ENCODE measurements around the gene ME2.
"Not testable (repeated sequence)": the region's sequence is repeated elsewhere in the genome, so short reads cannot be mapped to it uniquely, and the experiment has no call there.

ME2 gene

GRCh38 chr18:50878345-50879301 lies at the start of gene ME2:
Gene ME2, plus strand, starts transcription at chr18:50879118. Its CDS starts 16,703 bp downstream, at chr18:50895821.
- Histone ChIP-seq H3K36me3 (ENCODE audit: control insufficient read depth, insufficient read depth, low read length) (no peaks in the 10 kb centered on the region), H3K4me1 (ENCODE audit: control insufficient read depth, insufficient read depth, low read length) (peaks cover 13% of the 10 kb centered on the region), H3K27ac (ENCODE audit: low read depth, low read length) (no peak within 1 kb of the TSS), H3K9me3 (ENCODE audit: control insufficient read depth, insufficient read depth, low read depth, low read length) (no peaks in the 10 kb centered on the region), H3K27me3 (ENCODE audit: control insufficient read depth, insufficient read depth, low read length) (no peaks in the 10 kb centered on the region), H3K9ac (ENCODE audit: low read length) (peak within 1 kb of the TSS; percentile 74), H3K4me3 (ENCODE audit: low read depth, low read length) (peak within 1 kb of the TSS; percentile 91)

- H3K36me3 ChIP-seq (ENCODE audit: control insufficient read depth, insufficient read depth, low read length), result no peaks in the 10 kb centered on the region
- no peak overlapping the region for H3K27ac ChIP-seq (ENCODE audit: low read depth, low read length)
- no peaks in the 10 kb centered on the region for H3K9me3 ChIP-seq (ENCODE audit: control insufficient read depth, insufficient read depth, low read depth, low read length)
- H3K27me3 ChIP-seq (ENCODE audit: control insufficient read depth, insufficient read depth, low read length), result no peaks in the 10 kb centered on the region
- H3K9ac ChIP-seq (ENCODE audit: low read length), result no peak overlapping the region
- no peaks in the 10 kb centered on the region for H3K4me1 ChIP-seq (ENCODE audit: control insufficient read depth, insufficient read depth, low read length)
- H3K4me3 ChIP-seq (ENCODE audit: low read depth, low read length), result no peak overlapping the region
Observed at GRCh38 chr18:50829644-50830043, 49.3 kb upstream of the ME2 start.

- no peak overlapping the region for H3K9ac ChIP-seq (ENCODE audit: low read length)
Observed at GRCh38 chr18:50830544-50830943, 48.4 kb upstream of the ME2 start.

GRCh38 chr18:50832754-50833153 lies 46.2 kb upstream of the ME2 start:
- H3K9me3 ChIP-seq (ENCODE audit: control insufficient read depth, insufficient read depth, low read depth, low read length), result no peaks in the 10 kb centered on the region
- H3K27me3 ChIP-seq (ENCODE audit: control insufficient read depth, insufficient read depth, low read length), result no peaks in the 10 kb centered on the region
- H3K4me3 ChIP-seq (ENCODE audit: low read depth, low read length), result no peak overlapping the region
- no peak overlapping the region for H3K27ac ChIP-seq (ENCODE audit: low read depth, low read length)
- no peaks in the 10 kb centered on the region for H3K4me1 ChIP-seq (ENCODE audit: control insufficient read depth, insufficient read depth, low read length)
- H3K9ac ChIP-seq (ENCODE audit: low read length), result no peak overlapping the region
- no peaks in the 10 kb centered on the region for H3K36me3 ChIP-seq (ENCODE audit: control insufficient read depth, insufficient read depth, low read length)

More at GRCh38 chr18:50830544-50830943, 48.4 kb upstream of the ME2 start:
- H3K36me3 ChIP-seq (ENCODE audit: control insufficient read depth, insufficient read depth, low read length), result no peaks in the 10 kb centered on the region
- no peak overlapping the region for H3K4me3 ChIP-seq (ENCODE audit: low read depth, low read length)
- H3K27ac ChIP-seq (ENCODE audit: low read depth, low read length), result no peak overlapping the region
- H3K4me1 ChIP-seq (ENCODE audit: control insufficient read depth, insufficient read depth, low read length), result no peaks in the 10 kb centered on the region
- no peaks in the 10 kb centered on the region for H3K27me3 ChIP-seq (ENCODE audit: control insufficient read depth, insufficient read depth, low read length)
- H3K9me3 ChIP-seq (ENCODE audit: control insufficient read depth, insufficient read depth, low read depth, low read length), result no peaks in the 10 kb centered on the region

- not testable (repeated sequence) for H3K9ac ChIP-seq (ENCODE audit: low read length); H3K36me3 ChIP-seq (ENCODE audit: control insufficient read depth, insufficient read depth, low read length); H3K27ac ChIP-seq (ENCODE audit: low read depth, low read length); H3K9me3 ChIP-seq (ENCODE audit: control insufficient read depth, insufficient read depth, low read depth, low read length); H3K4me3 ChIP-seq (ENCODE audit: low read depth, low read length); H3K27me3 ChIP-seq (ENCODE audit: control insufficient read depth, insufficient read depth, low read length); H3K4me1 ChIP-seq (ENCODE audit: control insufficient read depth, insufficient read depth, low read length)
Observed at GRCh38 chr18:50833496-50833895, 45.4 kb upstream of the ME2 start.

GRCh38 chr18:50836521-50836957 lies 42.4 kb upstream of the ME2 start:
- H3K9ac ChIP-seq (ENCODE audit: low read length), result no peak overlapping the region

GRCh38 chr18:50839341-50839740 lies 39.6 kb upstream of the ME2 start:
- Histone ChIP-seq H3K4me3 (ENCODE audit: low read depth, low read length) (no peak overlapping the region), H3K9ac (ENCODE audit: low read length) (no peak overlapping the region), H3K27me3 (ENCODE audit: control insufficient read depth, insufficient read depth, low read length) (no peaks in the 10 kb centered on the region), H3K27ac (ENCODE audit: low read depth, low read length) (no peak overlapping the region), H3K4me1 (ENCODE audit: control insufficient read depth, insufficient read depth, low read length) (no peaks in the 10 kb centered on the region), H3K9me3 (ENCODE audit: control insufficient read depth, insufficient read depth, low read depth, low read length) (no peaks in the 10 kb centered on the region), H3K36me3 (ENCODE audit: control insufficient read depth, insufficient read depth, low read length) (no peaks in the 10 kb centered on the region)

More at GRCh38 chr18:50836521-50836957, 42.4 kb upstream of the ME2 start:
- Histone ChIP-seq H3K27me3 (ENCODE audit: control insufficient read depth, insufficient read depth, low read length) (no peaks in the 10 kb centered on the region), H3K4me3 (ENCODE audit: low read depth, low read length) (no peak overlapping the region), H3K9me3 (ENCODE audit: control insufficient read depth, insufficient read depth, low read depth, low read length) (no peaks in the 10 kb centered on the region), H3K36me3 (ENCODE audit: control insufficient read depth, insufficient read depth, low read length) (no peaks in the 10 kb centered on the region), H3K27ac (ENCODE audit: low read depth, low read length) (no peak overlapping the region), H3K4me1 (ENCODE audit: control insufficient read depth, insufficient read depth, low read length) (no peaks in the 10 kb centered on the region)

GRCh38 chr18:50839996-50840395 lies 38.9 kb upstream of the ME2 start:
- Histone ChIP-seq H3K4me1 (ENCODE audit: control insufficient read depth, insufficient read depth, low read length) (no peaks in the 10 kb centered on the region), H3K9ac (ENCODE audit: low read length) (no peak overlapping the region), H3K27ac (ENCODE audit: low read depth, low read length) (no peak overlapping the region), H3K9me3 (ENCODE audit: control insufficient read depth, insufficient read depth, low read depth, low read length) (no peaks in the 10 kb centered on the region), H3K4me3 (ENCODE audit: low read depth, low read length) (no peak overlapping the region), H3K36me3 (ENCODE audit: control insufficient read depth, insufficient read depth, low read length) (no peaks in the 10 kb centered on the region), H3K27me3 (ENCODE audit: control insufficient read depth, insufficient read depth, low read length) (no peaks in the 10 kb centered on the region)

- H3K9me3 ChIP-seq (ENCODE audit: control insufficient read depth, insufficient read depth, low read depth, low read length), result no peaks in the 10 kb centered on the region
- no peak overlapping the region for H3K4me3 ChIP-seq (ENCODE audit: low read depth, low read length)
- no peak overlapping the region for H3K9ac ChIP-seq (ENCODE audit: low read length)
- H3K4me1 ChIP-seq (ENCODE audit: control insufficient read depth, insufficient read depth, low read length), result no peaks in the 10 kb centered on the region
- H3K36me3 ChIP-seq (ENCODE audit: control insufficient read depth, insufficient read depth, low read length), result no peaks in the 10 kb centered on the region
- no peaks in the 10 kb centered on the region for H3K27me3 ChIP-seq (ENCODE audit: control insufficient read depth, insufficient read depth, low read length)
- H3K27ac ChIP-seq (ENCODE audit: low read depth, low read length), result no peak overlapping the region
Observed at GRCh38 chr18:50842846-50843245, 36.1 kb upstream of the ME2 start.

- H3K27ac ChIP-seq (ENCODE audit: low read depth, low read length), result no peak overlapping the region
- no peaks in the 10 kb centered on the region for H3K27me3 ChIP-seq (ENCODE audit: control insufficient read depth, insufficient read depth, low read length)
- no peak overlapping the region for H3K9ac ChIP-seq (ENCODE audit: low read length)
- H3K4me1 ChIP-seq (ENCODE audit: control insufficient read depth, insufficient read depth, low read length), result no peaks in the 10 kb centered on the region
- no peaks in the 10 kb centered on the region for H3K36me3 ChIP-seq (ENCODE audit: control insufficient read depth, insufficient read depth, low read length)
- H3K4me3 ChIP-seq (ENCODE audit: low read depth, low read length), result no peak overlapping the region
- H3K9me3 ChIP-seq (ENCODE audit: control insufficient read depth, insufficient read depth, low read depth, low read length), result no peaks in the 10 kb centered on the region
Observed at GRCh38 chr18:50844554-50844953, 34.4 kb upstream of the ME2 start.

GRCh38 chr18:50844960-50845359 lies 34.0 kb upstream of the ME2 start:
- Histone ChIP-seq H3K4me1 (ENCODE audit: control insufficient read depth, insufficient read depth, low read length) (no peaks in the 10 kb centered on the region), H3K9me3 (ENCODE audit: control insufficient read depth, insufficient read depth, low read depth, low read length) (no peaks in the 10 kb centered on the region), H3K27me3 (ENCODE audit: control insufficient read depth, insufficient read depth, low read length) (no peaks in the 10 kb centered on the region)

More at GRCh38 chr18:50844960-50845359, 34.0 kb upstream of the ME2 start:
- Histone ChIP-seq H3K27ac (ENCODE audit: low read depth, low read length) (no peak overlapping the region), H3K4me3 (ENCODE audit: low read depth, low read length) (no peak overlapping the region), H3K9ac (ENCODE audit: low read length) (no peak overlapping the region), H3K36me3 (ENCODE audit: control insufficient read depth, insufficient read depth, low read length) (no peaks in the 10 kb centered on the region)

Measured in HUES6 (cell line).